Transverse colon (tissue), 4 donors: ENCODE data around the gene ATG2A. TPM values are rescaled to one million over a fixed set of nuclear protein-coding genes. Genes with fewer than 3 reads are reported as not detected.
A peak's percentile ranks its signal among the peaks of the same experiment; 100 is the strongest.
"Not testable (repeated sequence)": the region's sequence is repeated elsewhere in the genome, so short reads cannot be mapped to it uniquely, and the experiment has no call there.

Source experiments
- DNase-seq: peaks from one replicate; pipeline ENCODE4 v3.0.0-alpha.2; 2019
- H3K27ac ChIP-seq, 4 donors: fragments of 200-600 bp; sonication (generic); 2 replicates each; pipeline ENCODE4 v1.5.1; 2016 to 2018; ENCODE audit warnings: inconsistent platforms in 4 of 4
- H3K27me3 ChIP-seq: fragments of 200-600 bp; sonication (generic); 2 replicates; pipeline ENCODE4 v1.5.1; 2017; ENCODE audit warnings: inconsistent platforms
- H3K36me3 ChIP-seq, 4 donors: fragments of 200-600 bp; sonication (generic); 2 replicates each; pipeline ENCODE4 v1.5.1; 2017 to 2019; ENCODE audit warnings: inconsistent platforms in 4 of 4
- H3K4me1 ChIP-seq, 4 donors: fragments of 200-600 bp; sonication (generic); 2 replicates each; pipeline ENCODE4 v1.5.1; 2017 to 2020; ENCODE audit warnings: inconsistent platforms in 4 of 4
- H3K4me3 ChIP-seq, 4 donors: fragments of 200-600 bp; sonication (generic); 1 replicate in 1 of 4; 2 replicates in 3 of 4; pipeline versions ENCODE4 v1.5.1 to v1.6.1; 2017 to 2019; ENCODE audit warnings: inconsistent platforms in 4 of 4
- H3K9me3 ChIP-seq, 2 donors: fragments of 200-600 bp; sonication (generic); 2 replicates each; pipeline ENCODE4 v1.5.1; 2017 to 2019; ENCODE audit warnings: inconsistent platforms in 2 of 2
- CTCF ChIP-seq, 5 experiments: fragments of 200-600 bp in 3 of 5; fragments of 450-650 bp in 2 of 5; sonication (generic) in 3 of 5; IDR thresholded peaks; 1 replicate in 2 of 5; 2 replicates in 3 of 5; pipeline ENCODE4 v1.5.1; 2016 to 2017; ENCODE audit warnings: antibody characterized with exemption in 5 of 5, inconsistent platforms in 3 of 5, mild to moderate bottlenecking in 2 of 5, moderate library complexity in 1 of 5
- EP300 ChIP-seq: sonication (generic); formaldehyde crosslinking; IDR thresholded peaks from one replicate; pipeline ENCODE4 v1.6.1; 2017; ENCODE audit warnings: antibody characterized with exemption, low read depth
- POLR2A ChIP-seq: fragments of 450-650 bp; IDR thresholded peaks from one replicate; pipeline ENCODE4 v1.6.1; 2016; ENCODE audit warnings: antibody characterized with exemption, mild to moderate bottlenecking, moderate library complexity
- POLR2AphosphoS5 ChIP-seq, 3 donors: sonication (generic); formaldehyde crosslinking; IDR thresholded peaks; one replicate each; pipeline ENCODE4 v1.6.1; 2016; ENCODE audit warnings: antibody characterized with exemption in 3 of 3
- WGBS, 2 donors: methylation state at CpG; one replicate each; pipeline ENCODE4 v1.1.5; 2018; ENCODE audit warnings: low coverage in 1 of 2; 5-methylcytosine and 5-hydroxymethylcytosine counted together
- in situ Hi-C, 4 donors: fragments of 200-750 bp; cut with MboI; loops; one replicate each; pipeline versions ENCODE4 v1.15.0 to v1.15.1; 2017; ENCODE audit warnings: low sequenced_read_pairs in 3 of 4, low pct_ligation_motif_present in 1 of 4, low pct_unique_long_range_greater_than_20kb in 1 of 4
- intact Hi-C: fragments of 100-400 bp; cut with DNase I; formaldehyde crosslinking; loops from one replicate; pipeline ENCODE4 v1.15.1; 2023; ENCODE audit warnings: low total_unique reads
- total RNA-seq, 4 donors: library from RNA; depleted of rRNA; stranded (reverse); fragments of >200 nt; gene quantifications; one replicate each; pipeline ENCODE4 v1.1.0, GENCODE V29; 2016

The ATG2A gene
- total RNA-seq, 4 donors from 2014 or later, result 30.1 to 82.3 (median 46.4) TPM

- Histone ChIP-seq H3K27me3 (no peaks in the 10 kb centered on the region), H3K9me3 (no peaks in the 10 kb centered on the region), H3K4me1 (peaks cover 26 to 73% (median 46%) of the 10 kb centered on the region in 4 donors), H3K27ac (peak overlapping the region; percentile 66 to 96 (median 94)), H3K36me3 (no peaks in the 10 kb centered on the region), H3K4me3 (no peak overlapping the region)
- in situ Hi-C loops (loop anchor here (5.0 to 10.0 kb wide), 3 partner anchors 33 to 46 kb away; no protein-coding TSS in a partner anchor), intact Hi-C loops (loop anchor here (5.0 kb wide), 1 partner anchor 48 kb away; no protein-coding TSS in a partner anchor)
- 75% methylated on average over 16 of the region's 16 CpGs; no CpG with 5 or more reads in 1 of the 2 donors for WGBS, 2 donors
- peak; percentile 89 for DNase-seq
- TF ChIP-seq POLR2A, result peak; percentile 40
- TF ChIP-seq POLR2AphosphoS5 (IDR thresholded peaks at IDR 0.05), result peak in 2 of 3 donors; percentile 35 to 71
- TF ChIP-seq EP300, result no peak
- TF ChIP-seq CTCF (IDR thresholded peaks at IDR 0.05), result peak in 3 of 5 experiments; percentile 18 to 61 (median 24)
These were observed 68.0 kb downstream of the ATG2A start for GRCh38 chr11:64848826-64849597.

- H3K4me3 ChIP-seq, result no peak overlapping the region
- no peaks in the 10 kb centered on the region for H3K27me3 ChIP-seq
- no peak for TF ChIP-seq POLR2A
- TF ChIP-seq EP300, result no peak
- no peak for TF ChIP-seq CTCF (IDR thresholded peaks at IDR 0.05)
- no peak for TF ChIP-seq POLR2AphosphoS5 (IDR thresholded peaks at IDR 0.05)
- H3K9me3 ChIP-seq, result no peaks in the 10 kb centered on the region
- intact Hi-C loops, result loop anchor here (5.0 kb wide), 1 partner anchor 49 kb away; no protein-coding TSS in a partner anchor
- H3K27ac ChIP-seq, result peak overlapping the region; percentile 66 to 96 (median 94)
- no peaks in the 10 kb centered on the region for H3K36me3 ChIP-seq
- no peak for DNase-seq
- in situ Hi-C loops, result loop anchor here (5.0 to 10.0 kb wide), 3 partner anchors 34 to 46 kb away; no protein-coding TSS in a partner anchor
- peaks cover 26 to 67% (median 44%) of the 10 kb centered on the region in 4 donors for H3K4me1 ChIP-seq
- 74% methylated on average over 6 of the region's 6 CpGs; no CpG with 5 or more reads in 1 of the 2 donors for WGBS, 2 donors
These were observed 68.7 kb downstream of the ATG2A start for GRCh38 chr11:64848214-64848825.

- Histone ChIP-seq H3K4me3 (no peak overlapping the region), H3K36me3 (no peaks in the 10 kb centered on the region), H3K27me3 (no peaks in the 10 kb centered on the region), H3K27ac (peak overlapping the region; percentile 7 to 95 (median 80)), H3K9me3 (no peaks in the 10 kb centered on the region), H3K4me1 (peaks cover 29 to 64% (median 41%) of the 10 kb centered on the region in 4 donors)
- 18 to 90% methylated on average over 2 to 13 of the region's 13 CpGs for WGBS, 2 donors
- peak; percentile 96 for DNase-seq
- intact Hi-C loops (loop anchor here (5.0 kb wide), 1 partner anchor 50 kb away; no protein-coding TSS in a partner anchor), in situ Hi-C loops (loop anchor here (5.0 to 10.0 kb wide), 3 partner anchors 35 to 48 kb away; no protein-coding TSS in a partner anchor)
- TF ChIP-seq POLR2AphosphoS5 (IDR thresholded peaks at IDR 0.05) (peak in 1 of 3 donors; percentile 48), CTCF (IDR thresholded peaks at IDR 0.05) (peak; percentile 96 to 99 (median 98)), POLR2A (no peak), EP300 (no peak)
These were observed 69.9 kb downstream of the ATG2A start for GRCh38 chr11:64846998-64847666.

- not testable (repeated sequence) for H3K36me3 ChIP-seq, H3K9me3 ChIP-seq, H3K4me3 ChIP-seq, H3K27me3 ChIP-seq, DNase-seq
- H3K27ac ChIP-seq, result peak overlapping the region in 3 of 4 donors; percentile 1 to 90 (median 89)
- WGBS, 2 donors, result 81% methylated on average over 8 of the region's 8 CpGs; no CpG with 5 or more reads in 1 of the 2 donors
- H3K4me1 ChIP-seq, result peaks cover 29 to 55% (median 38%) of the 10 kb centered on the region in 4 donors
- in situ Hi-C loops, result loop anchor here (5.0 to 10.0 kb wide), 3 partner anchors 37 to 49 kb away; no protein-coding TSS in a partner anchor
- intact Hi-C loops, result loop anchor here (5.0 kb wide), 1 partner anchor 52 kb away; no protein-coding TSS in a partner anchor
These were observed 71.3 kb downstream of the ATG2A start for GRCh38 chr11:64845776-64846129.
